ENCODE results near the gene IBA57. TPM values are rescaled to one million over a fixed set of nuclear protein-coding genes. Genes with fewer than 3 reads are reported as not detected.
A peak's percentile ranks its signal among the peaks of the same experiment; 100 is the strongest.

Gene IBA57
- total RNA-seq, 1 donor from 2014 or later, result 11.4 TPM

DNA sequence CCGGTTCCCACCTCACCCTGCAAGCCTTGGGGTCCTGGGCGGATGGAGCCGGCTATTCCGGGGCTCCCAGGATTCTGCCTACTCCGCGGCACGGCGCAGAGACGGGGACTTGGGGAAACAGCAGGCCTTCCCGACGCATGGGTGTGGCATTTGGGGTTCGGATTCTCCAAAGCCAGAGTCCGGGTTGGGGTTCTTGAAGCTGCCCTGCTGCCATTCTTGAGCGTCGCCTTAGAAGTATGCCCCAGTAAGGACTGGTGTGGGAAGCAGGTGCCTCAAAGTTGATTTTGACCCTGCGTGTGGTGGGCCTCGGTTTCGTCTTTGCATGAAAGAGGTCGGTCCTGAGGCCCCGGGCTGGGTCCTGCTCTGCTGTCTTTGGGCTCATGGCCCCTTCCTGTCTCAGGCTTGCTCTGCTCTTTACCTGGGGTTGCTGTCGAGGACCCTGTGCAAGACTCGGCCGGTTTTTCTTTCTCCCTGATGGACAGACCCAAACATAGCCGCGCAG lies 24.8 kb upstream of the IBA57 start:
- Mint-ChIP-seq H3K4me1 (peaks cover 26% of the 10 kb centered on the region), H3K4me3 (peak overlapping the region; percentile 98), H3K27me3 (peaks cover 25% of the 10 kb centered on the region), H3K27ac (peak overlapping the region; percentile 97), H3K36me3 (ENCODE audit: low read depth) (peaks cover 25% of the 10 kb centered on the region), H3K9me3 (no peaks in the 10 kb centered on the region)
- DNase-seq, result no peak
- intact Hi-C loops (cut with micrococcal nuclease), result loop anchor here (1.0 to 5.0 kb wide), 9 partner anchors 26 to 405 kb away; partner anchors contain the start of genes ARF1, C1orf35, JMJD4 and MRPL55

DNA sequence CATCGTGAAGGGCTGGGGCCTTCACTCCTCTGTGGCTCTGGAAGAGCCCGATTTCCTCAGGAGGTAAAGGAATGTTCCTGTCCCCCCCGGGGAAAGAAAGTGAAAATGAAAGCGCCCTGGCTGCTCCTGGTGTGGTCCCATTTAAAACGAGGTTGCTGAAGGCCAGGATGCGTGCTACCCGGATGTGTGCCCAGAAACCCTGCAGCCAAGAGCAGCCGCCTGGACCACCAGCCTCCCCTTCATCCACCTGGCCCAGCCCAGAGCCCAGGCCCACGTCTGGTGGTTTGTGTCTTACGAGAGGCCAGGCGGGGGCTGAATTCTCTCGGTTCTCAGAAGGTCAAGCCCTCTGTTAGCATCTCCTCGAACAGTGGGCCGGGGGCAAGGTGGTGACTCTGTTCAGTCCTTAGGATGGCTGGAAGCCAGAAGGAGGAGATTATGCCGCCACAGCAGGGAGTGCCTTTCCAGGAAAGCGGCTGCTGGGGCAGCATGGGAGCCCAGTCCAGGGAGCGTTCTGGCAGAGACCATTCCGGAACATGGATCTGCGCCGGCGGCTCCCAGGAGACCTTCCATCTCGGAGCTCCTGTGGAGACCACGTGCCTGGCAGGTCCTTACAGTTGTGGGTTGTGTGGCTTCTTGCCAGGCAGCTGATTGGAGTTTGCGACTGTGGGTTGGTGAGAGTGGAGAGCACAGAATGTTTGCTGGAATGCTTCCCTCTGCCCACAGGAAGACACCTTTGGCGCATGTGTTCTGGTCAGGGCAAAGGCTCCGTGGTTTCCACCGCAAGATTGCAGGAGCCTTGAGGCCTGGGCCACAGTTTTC lies 24.2 kb upstream of the IBA57 start:
- Mint-ChIP-seq H3K9me3 (no peaks in the 10 kb centered on the region), H3K4me3 (peak overlapping the region; percentile 98), H3K27me3 (peaks cover 18% of the 10 kb centered on the region), H3K27ac (peak overlapping the region; percentile 97), H3K4me1 (peaks cover 26% of the 10 kb centered on the region), H3K36me3 (ENCODE audit: low read depth) (peaks cover 25% of the 10 kb centered on the region)
- intact Hi-C loops (cut with micrococcal nuclease), result loop anchor here (2.0 to 5.0 kb wide), 4 partner anchors 135 to 359 kb away; partner anchors contain the start of gene TRIM11
- DNase-seq, result peak; percentile 85

DNA sequence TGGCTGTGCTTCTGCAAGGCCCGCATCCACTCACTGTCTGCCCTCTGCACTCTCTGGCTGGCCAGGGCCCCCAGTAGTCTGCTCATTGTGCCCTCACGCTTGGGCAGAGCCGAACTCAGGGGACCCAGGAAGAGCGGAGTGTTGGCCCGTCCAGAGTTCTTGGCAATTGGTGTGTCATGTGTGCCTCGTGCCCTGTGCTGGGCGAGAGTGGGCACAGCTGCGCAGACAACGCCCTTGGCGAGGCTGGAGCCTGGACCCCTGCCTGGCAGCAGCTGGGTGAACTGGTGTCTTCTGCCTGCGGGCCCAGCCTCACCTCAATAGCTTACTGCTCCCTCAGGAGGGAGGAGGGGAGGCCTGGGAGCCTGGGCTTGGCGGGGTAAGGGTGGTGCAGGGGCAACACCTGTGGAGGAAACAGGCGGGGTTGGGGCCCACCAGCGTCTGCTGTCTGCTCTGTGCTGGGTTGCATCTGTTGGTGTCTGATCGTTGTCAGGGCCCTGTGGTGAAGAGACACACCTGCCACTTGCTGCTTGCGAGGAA lies 23.4 kb upstream of the IBA57 start:
- Mint-ChIP-seq H3K4me1 (peaks cover 26% of the 10 kb centered on the region), H3K9me3 (no peaks in the 10 kb centered on the region), H3K4me3 (peak overlapping the region; percentile 98), H3K27ac (peak overlapping the region; percentile 97), H3K36me3 (ENCODE audit: low read depth) (peaks cover 25% of the 10 kb centered on the region), H3K27me3 (peaks cover 11% of the 10 kb centered on the region)
- DNase-seq, result peak; percentile 58
- intact Hi-C loops (cut with micrococcal nuclease), result loop anchor here (5.0 kb wide), 1 partner anchor 265 kb away; the partner anchor contains the start of gene TRIM11

DNA sequence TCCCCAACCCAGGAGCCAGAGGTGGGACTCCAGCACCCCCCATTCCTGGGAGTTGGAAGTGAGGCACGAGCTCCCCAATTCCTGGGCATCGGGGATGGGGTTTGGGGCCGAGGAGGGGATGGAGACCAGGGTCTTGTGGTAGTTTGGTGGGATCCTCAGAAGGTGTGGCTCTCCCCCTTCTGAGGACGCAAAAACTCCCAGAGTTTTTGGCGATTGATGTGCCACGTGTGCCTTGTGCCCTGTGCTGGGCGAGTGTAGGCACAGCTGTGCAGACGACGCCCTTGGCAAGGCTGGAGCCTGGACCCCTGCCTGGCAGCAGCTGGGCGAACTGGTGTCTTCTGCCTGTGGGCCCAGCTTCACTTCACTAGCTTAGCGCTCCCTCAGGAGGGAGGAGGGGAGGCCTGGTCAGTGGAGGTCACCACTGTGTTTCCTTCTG lies 22.9 kb upstream of the IBA57 start:
- H3K4me1 Mint-ChIP-seq, result peaks cover 26% of the 10 kb centered on the region
- H3K36me3 Mint-ChIP-seq (ENCODE audit: low read depth), result peaks cover 25% of the 10 kb centered on the region
- peak overlapping the region; percentile 58 for H3K27ac Mint-ChIP-seq
- intact Hi-C loops (cut with micrococcal nuclease), result loop anchor here (5.0 kb wide), 1 partner anchor 265 kb away; the partner anchor contains the start of gene TRIM11
- H3K27me3 Mint-ChIP-seq, result peaks cover 7% of the 10 kb centered on the region
- no peaks in the 10 kb centered on the region for H3K9me3 Mint-ChIP-seq
- peak overlapping the region; percentile 98 for H3K4me3 Mint-ChIP-seq
- DNase-seq, result no peak

DNA sequence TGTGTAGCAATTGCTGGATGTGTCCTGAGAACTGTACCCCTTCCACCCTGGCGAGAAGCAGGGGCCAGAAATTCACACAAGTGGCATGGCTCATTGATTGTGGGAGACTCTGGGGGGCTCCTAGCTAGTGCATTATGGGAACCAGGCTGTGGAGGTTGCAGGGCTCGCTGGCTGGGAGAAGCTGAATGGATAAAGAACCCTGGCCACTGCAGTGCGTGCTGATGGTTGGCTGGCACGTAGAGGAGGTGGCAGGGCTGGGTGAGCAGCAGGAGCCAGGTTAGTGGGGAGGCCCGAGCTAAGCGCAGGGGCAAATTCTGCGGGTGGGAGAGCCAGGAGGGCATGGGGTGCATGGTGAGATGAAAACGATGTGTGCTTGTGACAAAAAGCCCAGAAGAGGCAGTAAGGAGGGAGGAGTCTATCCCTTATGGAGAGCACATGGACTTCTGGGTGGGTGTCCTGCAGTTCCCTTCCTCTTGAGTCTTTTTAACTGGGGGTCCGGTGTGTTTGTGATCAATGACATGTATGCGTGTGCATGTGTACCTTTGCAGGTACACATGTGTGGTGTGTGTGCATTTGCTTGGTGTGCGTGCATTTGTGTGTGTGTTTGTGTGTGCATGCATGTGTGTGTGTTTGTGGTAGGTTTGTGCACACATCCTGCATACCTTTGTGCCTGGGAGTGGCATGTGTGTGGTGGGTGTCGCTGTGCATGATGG lies 22.0 kb upstream of the IBA57 start:
- peaks cover 25% of the 10 kb centered on the region for H3K36me3 Mint-ChIP-seq (ENCODE audit: low read depth)
- intact Hi-C loops (cut with micrococcal nuclease), result loop anchor here (5.0 kb wide), 1 partner anchor 264 kb away; the partner anchor contains the start of gene TRIM11
- DNase-seq, result no peak
- no peaks in the 10 kb centered on the region for H3K9me3 Mint-ChIP-seq
- H3K4me1 Mint-ChIP-seq, result peaks cover 26% of the 10 kb centered on the region
- H3K4me3 Mint-ChIP-seq, result peak overlapping the region; percentile 98
- H3K27ac Mint-ChIP-seq, result peak overlapping the region; percentile 69
- peaks cover 6% of the 10 kb centered on the region for H3K27me3 Mint-ChIP-seq

DNA sequence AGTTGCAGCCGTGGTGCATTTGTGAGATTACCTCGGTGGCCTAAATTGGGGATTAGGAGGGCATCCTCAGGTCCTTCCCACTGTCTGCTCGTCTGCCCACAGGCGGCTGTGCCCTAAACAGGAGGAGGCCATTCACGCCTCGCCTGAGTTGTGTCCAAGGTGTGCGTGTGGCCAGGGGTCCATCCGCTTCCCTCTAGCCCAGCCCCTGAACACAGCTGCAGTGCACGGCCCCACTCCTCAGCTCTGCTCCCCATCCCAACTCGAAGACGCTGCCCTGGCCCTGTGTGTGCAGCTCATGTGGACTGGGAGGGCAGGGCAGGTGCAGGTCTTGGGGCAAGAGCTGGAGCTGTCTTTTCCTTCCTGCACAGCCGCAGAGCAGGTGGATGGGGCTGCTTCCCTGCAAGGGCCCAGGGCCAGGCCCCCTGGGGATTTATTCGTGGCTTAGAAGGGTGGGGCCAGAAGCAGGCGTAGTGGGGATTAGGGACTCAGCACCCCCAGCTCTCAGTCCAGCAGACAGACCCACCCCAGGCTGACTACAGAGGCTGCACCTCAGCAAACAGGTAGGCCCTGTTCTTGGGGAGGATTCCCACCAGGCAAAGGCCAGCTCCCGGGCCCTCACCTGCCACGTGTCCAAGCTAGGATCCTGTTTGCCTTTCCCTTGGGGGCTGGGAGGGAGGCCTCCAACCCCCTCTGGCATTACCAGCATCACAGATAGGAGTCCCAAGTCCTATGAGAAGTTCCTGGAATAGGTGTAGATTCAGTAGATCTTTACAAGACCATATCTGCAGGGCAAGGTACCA lies 21.2 kb upstream of the IBA57 start:
- peak overlapping the region; percentile 69 for H3K27ac Mint-ChIP-seq
- intact Hi-C loops (cut with micrococcal nuclease), result loop anchor here (5.0 kb wide), 1 partner anchor 263 kb away; the partner anchor contains the start of gene TRIM11

DNA sequence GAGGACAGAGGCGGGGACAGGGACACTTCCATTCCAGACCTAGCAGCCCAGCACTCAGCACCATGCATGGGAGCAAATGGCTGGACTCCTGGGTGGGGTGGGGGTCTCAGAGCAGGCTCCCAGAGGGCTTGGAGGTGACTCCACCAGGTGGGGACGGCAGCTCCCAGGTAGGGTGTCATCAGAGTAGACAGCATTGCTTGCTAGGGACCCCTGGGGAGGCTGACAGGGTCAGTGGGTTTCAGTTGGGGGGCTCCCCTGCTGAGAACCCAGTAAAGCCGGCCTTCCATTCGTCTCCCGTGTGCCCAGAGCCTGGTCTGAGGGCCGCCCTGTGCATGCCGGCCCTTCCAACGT lies 20.6 kb upstream of the IBA57 start:
- DNase-seq, result no peak
- Mint-ChIP-seq H3K4me1 (peaks cover 22% of the 10 kb centered on the region), H3K27ac (no peak overlapping the region), H3K36me3 (ENCODE audit: low read depth) (peaks cover 21% of the 10 kb centered on the region), H3K4me3 (no peak overlapping the region), H3K9me3 (no peaks in the 10 kb centered on the region), H3K27me3 (peaks cover 1% of the 10 kb centered on the region)
- intact Hi-C loops (cut with micrococcal nuclease), result loop anchor here (5.0 kb wide), 1 partner anchor 262 kb away; the partner anchor contains the start of gene TRIM11

More for the DNA sequence above, 21.2 kb upstream of the IBA57 start:
- Mint-ChIP-seq H3K4me3 (no peak overlapping the region), H3K4me1 (peaks cover 26% of the 10 kb centered on the region), H3K36me3 (ENCODE audit: low read depth) (peaks cover 25% of the 10 kb centered on the region), H3K9me3 (no peaks in the 10 kb centered on the region), H3K27me3 (peaks cover 6% of the 10 kb centered on the region)
- no peak for DNase-seq

DNA sequence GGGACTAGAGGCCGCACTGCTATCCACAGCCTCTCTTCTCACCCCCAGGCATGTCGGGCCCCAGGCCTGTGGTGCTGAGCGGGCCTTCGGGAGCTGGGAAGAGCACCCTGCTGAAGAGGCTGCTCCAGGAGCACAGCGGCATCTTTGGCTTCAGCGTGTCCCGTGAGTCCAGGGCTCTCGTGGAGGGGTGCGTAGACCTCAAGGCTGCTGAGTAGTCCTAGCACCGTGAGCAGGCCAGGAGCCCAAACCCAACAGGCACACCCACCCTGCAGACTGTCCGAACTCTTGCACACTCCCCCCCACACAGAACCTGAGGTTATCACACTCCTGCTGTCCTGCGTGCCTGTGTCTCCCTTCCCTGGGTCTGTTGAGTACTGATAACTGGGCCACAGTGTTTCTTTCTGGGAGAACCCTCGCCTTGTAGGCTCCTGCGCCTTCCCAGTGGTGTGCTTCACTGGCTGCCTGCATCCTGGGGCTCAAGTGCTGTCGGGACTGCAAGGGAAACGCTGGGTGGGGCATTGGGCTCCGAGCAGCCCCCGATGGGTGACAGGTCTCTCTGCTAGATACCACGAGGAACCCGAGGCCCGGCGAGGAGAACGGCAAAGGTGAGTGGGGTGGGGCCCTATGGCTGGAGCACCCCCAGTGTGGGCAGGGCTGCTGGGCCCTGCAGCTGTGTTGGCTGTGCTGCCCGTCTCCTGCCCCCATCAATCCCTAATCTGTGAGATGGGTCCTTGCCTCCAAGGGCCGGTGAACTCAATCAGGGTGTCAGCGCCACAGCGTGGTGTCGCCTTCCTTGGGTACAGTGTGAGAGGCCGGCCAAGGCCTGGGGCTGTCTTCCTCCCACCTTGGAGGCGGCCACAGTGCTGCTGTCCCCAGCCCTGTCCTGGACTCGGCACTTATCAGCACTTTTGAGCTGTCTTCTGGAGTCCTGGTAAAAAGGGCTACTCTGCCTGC lies 19.9 kb upstream of the IBA57 start:
- Mint-ChIP-seq H3K36me3 (ENCODE audit: low read depth) (peaks cover 20% of the 10 kb centered on the region), H3K27ac (no peak overlapping the region), H3K27me3 (no peaks in the 10 kb centered on the region), H3K9me3 (no peaks in the 10 kb centered on the region), H3K4me3 (no peak overlapping the region), H3K4me1 (peaks cover 22% of the 10 kb centered on the region)
- DNase-seq, result no peak
- intact Hi-C loops (cut with micrococcal nuclease), result no loop called here

DNA sequence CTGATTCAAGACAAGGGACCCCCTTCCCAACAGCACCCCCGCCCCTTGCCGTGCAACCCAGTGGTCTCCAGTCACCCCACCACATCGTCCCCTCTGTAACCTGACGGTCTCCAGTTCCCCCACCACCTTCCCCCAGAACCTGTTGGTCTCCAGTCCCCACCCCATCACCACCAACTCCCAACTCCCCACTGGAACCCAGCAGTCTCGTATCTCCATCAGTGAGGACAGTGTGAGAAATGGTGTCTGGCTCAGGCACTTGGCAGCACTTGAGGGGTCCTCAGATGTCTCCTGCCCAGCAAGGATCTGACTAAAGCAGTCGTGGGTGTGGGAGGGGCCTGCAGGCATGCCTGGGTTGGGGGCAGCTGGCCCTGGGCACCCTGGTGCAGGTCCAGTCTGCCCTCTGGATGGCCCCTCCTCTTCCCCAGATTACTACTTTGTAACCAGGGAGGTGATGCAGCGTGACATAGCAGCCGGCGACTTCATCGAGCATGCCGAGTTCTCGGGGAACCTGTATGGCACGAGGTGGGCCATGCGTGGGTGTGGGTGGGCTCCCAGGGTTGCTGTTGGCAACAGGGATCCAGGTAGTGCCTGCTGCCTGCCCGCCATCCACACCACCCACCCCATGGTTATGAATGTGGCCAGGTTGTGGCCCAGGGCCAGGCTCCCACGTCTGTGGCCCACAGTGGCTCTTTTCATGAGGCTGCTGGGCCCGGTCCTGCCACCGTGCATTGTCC lies 19.0 kb upstream of the IBA57 start:
- no peak overlapping the region for H3K4me3 Mint-ChIP-seq
- intact Hi-C loops (cut with micrococcal nuclease), result no loop called here

DNA sequence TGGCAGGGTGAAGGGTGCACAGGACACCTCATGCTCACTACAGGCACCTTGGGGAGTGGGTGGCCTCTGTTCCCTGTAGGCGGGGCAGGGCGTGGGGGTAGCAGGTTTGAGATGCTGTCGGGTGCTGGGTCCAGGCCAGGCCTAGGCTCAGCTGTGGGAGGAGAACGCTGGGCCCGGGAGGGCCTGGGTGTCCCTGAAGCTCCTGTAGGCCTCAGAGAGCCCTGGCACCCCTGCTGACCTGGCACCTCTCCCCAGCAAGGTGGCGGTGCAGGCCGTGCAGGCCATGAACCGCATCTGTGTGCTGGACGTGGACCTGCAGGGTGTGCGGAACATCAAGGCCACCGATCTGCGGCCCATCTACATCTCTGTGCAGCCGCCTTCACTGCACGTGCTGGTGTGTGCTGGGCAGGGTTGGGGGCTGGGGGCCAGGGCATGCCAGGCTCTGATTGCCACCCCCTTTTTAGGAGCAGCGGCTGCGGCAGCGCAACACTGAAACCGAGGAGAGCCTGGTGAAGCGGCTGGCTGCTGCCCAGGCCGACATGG lies 18.4 kb upstream of the IBA57 start:
- H3K36me3 Mint-ChIP-seq (ENCODE audit: low read depth), result peaks cover 12% of the 10 kb centered on the region
- intact Hi-C loops (cut with micrococcal nuclease), result no loop called here
- H3K27me3 Mint-ChIP-seq, result no peaks in the 10 kb centered on the region
- peaks cover 17% of the 10 kb centered on the region for H3K4me1 Mint-ChIP-seq
- H3K4me3 Mint-ChIP-seq, result no peak overlapping the region
- DNase-seq, result no peak
- H3K27ac Mint-ChIP-seq, result no peak overlapping the region
- H3K9me3 Mint-ChIP-seq, result no peaks in the 10 kb centered on the region

More for the DNA sequence above, 19.0 kb upstream of the IBA57 start:
- peaks cover 18% of the 10 kb centered on the region for H3K36me3 Mint-ChIP-seq (ENCODE audit: low read depth)
- H3K27me3 Mint-ChIP-seq, result no peaks in the 10 kb centered on the region
- no peaks in the 10 kb centered on the region for H3K9me3 Mint-ChIP-seq
- H3K27ac Mint-ChIP-seq, result no peak overlapping the region
- H3K4me1 Mint-ChIP-seq, result peaks cover 19% of the 10 kb centered on the region
- DNase-seq, result no peak

DNA sequence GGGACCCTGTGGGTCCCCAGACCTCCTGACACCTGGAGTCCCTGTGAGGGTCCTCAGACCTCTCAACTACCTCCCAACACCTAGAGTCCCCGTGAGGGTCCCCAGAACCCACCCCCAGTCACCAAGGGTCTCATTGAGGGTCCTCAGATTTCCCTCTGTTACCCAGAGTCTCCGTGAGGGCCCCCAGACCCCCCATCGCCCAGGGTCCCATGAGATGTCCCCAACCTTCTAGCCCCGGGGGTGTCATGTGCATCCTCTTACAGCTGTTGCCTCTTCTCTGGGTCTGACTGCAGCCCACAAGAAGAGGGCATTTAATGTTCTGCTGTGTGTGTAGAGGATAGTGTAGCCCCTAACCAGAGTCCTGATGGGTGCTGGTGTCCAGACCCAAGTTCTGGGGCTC lies 17.8 kb upstream of the IBA57 start:
- peaks cover 9% of the 10 kb centered on the region for H3K36me3 Mint-ChIP-seq (ENCODE audit: low read depth)
- intact Hi-C loops (cut with micrococcal nuclease), result no loop called here
- H3K27ac Mint-ChIP-seq, result no peak overlapping the region
- no peak overlapping the region for H3K4me3 Mint-ChIP-seq
- DNase-seq, result no peak
- H3K9me3 Mint-ChIP-seq, result no peaks in the 10 kb centered on the region
- H3K4me1 Mint-ChIP-seq, result peaks cover 13% of the 10 kb centered on the region
- no peaks in the 10 kb centered on the region for H3K27me3 Mint-ChIP-seq
